Measurements from ENCODE around the gene C1orf50.

- TF ChIP-seq ZNF274 (IDR thresholded peaks at IDR 0.05; ENCODE audit: low read depth, low read length) (no peak), YY1 (IDR thresholded peaks at IDR 0.05; ENCODE audit: insufficient read depth, insufficient read length) (no peak)
These were observed 18.1 kb downstream of the C1orf50 start, which contains the start of gene TMEM269 for GRCh38 chr1:42784946-42785693.
